ENCODE results near the gene NACC1.
"Not testable (repeated sequence)": the region's sequence is repeated elsewhere in the genome, so short reads cannot be mapped to it uniquely, and the experiment has no call there.

The NACC1 gene

GRCh38 chr19:13130886-13131490 lies 12.9 kb downstream of the NACC1 start:
- H3K9ac ChIP-seq (ENCODE audit: low read depth, low read length): no peak overlapping the region
- peaks cover 9% of the 10 kb centered on the region for H3K36me3 ChIP-seq (ENCODE audit: insufficient read depth, low read length)
- H3K4me1 ChIP-seq (ENCODE audit: insufficient read depth, low read length): no peaks in the 10 kb centered on the region
- H3K9me3 ChIP-seq (ENCODE audit: control insufficient read depth, insufficient read depth, low read length): no peaks in the 10 kb centered on the region

- no peak overlapping the region for H3K9ac ChIP-seq (ENCODE audit: low read depth, low read length)
- peaks cover 10% of the 10 kb centered on the region for H3K36me3 ChIP-seq (ENCODE audit: insufficient read depth, low read length)
- H3K9me3 ChIP-seq (ENCODE audit: control insufficient read depth, insufficient read depth, low read length): no peaks in the 10 kb centered on the region
- no peaks in the 10 kb centered on the region for H3K4me1 ChIP-seq (ENCODE audit: insufficient read depth, low read length)
These were observed 14.6 kb downstream of the NACC1 start for GRCh38 chr19:13132471-13133180.

- Histone ChIP-seq H3K4me1 (ENCODE audit: insufficient read depth, low read length) (no peaks in the 10 kb centered on the region), H3K9me3 (ENCODE audit: control insufficient read depth, insufficient read depth, low read length) (no peaks in the 10 kb centered on the region), H3K36me3 (ENCODE audit: insufficient read depth, low read length) (peaks cover 15% of the 10 kb centered on the region), H3K9ac (ENCODE audit: low read depth, low read length) (no peak overlapping the region)
These were observed 15.3 kb downstream of the NACC1 start for GRCh38 chr19:13133241-13133870.

GRCh38 chr19:13134626-13135025 lies 16.6 kb downstream of the NACC1 start:
- no peaks in the 10 kb centered on the region for H3K9me3 ChIP-seq (ENCODE audit: control insufficient read depth, insufficient read depth, low read length)
- peaks cover 15% of the 10 kb centered on the region for H3K36me3 ChIP-seq (ENCODE audit: insufficient read depth, low read length)

GRCh38 chr19:13135068-13136062 lies 17.3 kb downstream of the NACC1 start:
- Histone ChIP-seq H3K4me1 (ENCODE audit: insufficient read depth, low read length) (no peaks in the 10 kb centered on the region), H3K9ac (ENCODE audit: low read depth, low read length) (no peak overlapping the region), H3K9me3 (ENCODE audit: control insufficient read depth, insufficient read depth, low read length) (no peaks in the 10 kb centered on the region), H3K36me3 (ENCODE audit: insufficient read depth, low read length) (peaks cover 15% of the 10 kb centered on the region)

More at GRCh38 chr19:13134626-13135025, 16.6 kb downstream of the NACC1 start:
- Histone ChIP-seq H3K4me1 (ENCODE audit: insufficient read depth, low read length) (no peaks in the 10 kb centered on the region), H3K9ac (ENCODE audit: low read depth, low read length) (no peak overlapping the region)

GRCh38 chr19:13137290-13137794 lies 19.3 kb downstream of the NACC1 start:
- Histone ChIP-seq H3K9ac (ENCODE audit: low read depth, low read length) (no peak overlapping the region), H3K4me1 (ENCODE audit: insufficient read depth, low read length) (no peaks in the 10 kb centered on the region), H3K36me3 (ENCODE audit: insufficient read depth, low read length) (peaks cover 15% of the 10 kb centered on the region), H3K9me3 (ENCODE audit: control insufficient read depth, insufficient read depth, low read length) (no peaks in the 10 kb centered on the region)

GRCh38 chr19:13138171-13138915 lies 20.3 kb downstream of the NACC1 start:
- peaks cover 15% of the 10 kb centered on the region for H3K36me3 ChIP-seq (ENCODE audit: insufficient read depth, low read length)

GRCh38 chr19:13138916-13139198 lies 20.8 kb downstream of the NACC1 start:
- H3K9me3 ChIP-seq (ENCODE audit: control insufficient read depth, insufficient read depth, low read length): no peaks in the 10 kb centered on the region
- peaks cover 11% of the 10 kb centered on the region for H3K36me3 ChIP-seq (ENCODE audit: insufficient read depth, low read length)
- no peak overlapping the region for H3K9ac ChIP-seq (ENCODE audit: low read depth, low read length)
- no peaks in the 10 kb centered on the region; the same call in 1 of the 2 replicates for H3K4me1 ChIP-seq (ENCODE audit: insufficient read depth, low read length)

More at GRCh38 chr19:13138171-13138915, 20.3 kb downstream of the NACC1 start:
- H3K4me1 ChIP-seq (ENCODE audit: insufficient read depth, low read length): no peaks in the 10 kb centered on the region; the same call in 1 of the 2 replicates
- H3K9me3 ChIP-seq (ENCODE audit: control insufficient read depth, insufficient read depth, low read length): no peaks in the 10 kb centered on the region
- H3K9ac ChIP-seq (ENCODE audit: low read depth, low read length): no peak overlapping the region

GRCh38 chr19:13139633-13140311 lies 21.7 kb downstream of the NACC1 start:
- Histone ChIP-seq H3K9ac (ENCODE audit: low read depth, low read length) (no peak overlapping the region), H3K9me3 (ENCODE audit: control insufficient read depth, insufficient read depth, low read length) (no peaks in the 10 kb centered on the region), H3K4me1 (ENCODE audit: insufficient read depth, low read length) (no peaks in the 10 kb centered on the region; the same call in 1 of the 2 replicates), H3K36me3 (ENCODE audit: insufficient read depth, low read length) (peaks cover 11% of the 10 kb centered on the region)

- Histone ChIP-seq H3K4me1 (ENCODE audit: insufficient read depth, low read length) (no peaks in the 10 kb centered on the region; the same call in 1 of the 2 replicates), H3K36me3 (ENCODE audit: insufficient read depth, low read length) (no peaks in the 10 kb centered on the region), H3K9me3 (ENCODE audit: control insufficient read depth, insufficient read depth, low read length) (no peaks in the 10 kb centered on the region), H3K9ac (ENCODE audit: low read depth, low read length) (no peak overlapping the region)
These were observed 28.9 kb downstream of the NACC1 start for GRCh38 chr19:13146763-13147563.

- H3K36me3 ChIP-seq (ENCODE audit: insufficient read depth, low read length); H3K4me1 ChIP-seq (ENCODE audit: insufficient read depth, low read length); H3K9me3 ChIP-seq (ENCODE audit: control insufficient read depth, insufficient read depth, low read length): not testable (repeated sequence)
- H3K9ac ChIP-seq (ENCODE audit: low read depth, low read length): peak overlapping the region; percentile 91
These were observed 31.1 kb downstream of the NACC1 start for GRCh38 chr19:13149173-13149627.

- Histone ChIP-seq H3K9me3 (ENCODE audit: control insufficient read depth, insufficient read depth, low read length) (no peaks in the 10 kb centered on the region), H3K9ac (ENCODE audit: low read depth, low read length) (peak overlapping the region; percentile 91), H3K4me1 (ENCODE audit: insufficient read depth, low read length) (no peaks in the 10 kb centered on the region), H3K36me3 (ENCODE audit: insufficient read depth, low read length) (no peaks in the 10 kb centered on the region)
These were observed 31.6 kb downstream of the NACC1 start for GRCh38 chr19:13149628-13150186.
